G401.6 (cell line): ENCODE data around the gene FYB1.
"Not testable (repeated sequence)": the region's sequence is repeated elsewhere in the genome, so short reads cannot be mapped to it uniquely, and the experiment has no call there.

Experiments used
- FAIRE-seq: peaks from 2 replicates; lab custom pipeline; 2012; peaks lifted over from hg19 to GRCh38; lab: Jason Lieb, UNC

Gene FYB1

GRCh38 chr5:39226100-39226451 lies 6.7 kb upstream of the FYB1 start:
- FAIRE-seq, result no peak

DNA sequence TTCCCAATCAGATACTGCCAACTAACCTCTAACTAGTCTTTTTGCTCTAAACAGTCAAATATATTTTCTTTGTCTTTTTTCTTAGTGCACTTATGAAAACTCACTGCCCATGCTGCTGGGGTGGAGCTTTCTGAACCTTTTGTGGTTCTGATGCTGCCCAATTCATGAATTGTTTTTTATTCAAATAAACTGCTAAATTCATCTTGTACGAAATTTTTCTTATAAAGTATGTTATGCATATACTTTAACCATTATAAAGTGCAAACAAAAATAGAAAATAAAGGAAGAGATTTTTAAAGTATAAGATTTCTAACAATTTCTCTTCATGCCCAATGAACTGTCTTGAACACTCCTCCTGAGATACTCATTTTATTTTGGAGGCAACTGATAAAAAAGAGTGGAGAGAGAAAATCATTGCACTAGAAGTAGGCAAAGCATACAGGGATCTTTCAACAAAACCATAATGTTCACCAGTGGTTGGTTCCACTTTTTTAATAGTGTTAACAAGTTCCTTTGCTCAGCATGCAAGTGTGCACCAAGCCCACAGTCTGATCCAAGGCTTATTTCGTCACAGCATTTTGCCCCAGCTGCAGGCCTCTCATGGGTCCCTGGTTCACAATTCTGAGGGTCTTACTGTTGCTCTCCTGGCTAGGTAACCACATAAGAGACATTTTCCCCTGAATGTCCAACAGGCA lies 6.2 kb upstream of the FYB1 start:
- FAIRE-seq, result no peak

GRCh38 chr5:39224196-39224761 lies 4.9 kb upstream of the FYB1 start:
- FAIRE-seq, result no peak

GRCh38 chr5:39223565-39224156 lies 4.3 kb upstream of the FYB1 start:
- no peak for FAIRE-seq

DNA sequence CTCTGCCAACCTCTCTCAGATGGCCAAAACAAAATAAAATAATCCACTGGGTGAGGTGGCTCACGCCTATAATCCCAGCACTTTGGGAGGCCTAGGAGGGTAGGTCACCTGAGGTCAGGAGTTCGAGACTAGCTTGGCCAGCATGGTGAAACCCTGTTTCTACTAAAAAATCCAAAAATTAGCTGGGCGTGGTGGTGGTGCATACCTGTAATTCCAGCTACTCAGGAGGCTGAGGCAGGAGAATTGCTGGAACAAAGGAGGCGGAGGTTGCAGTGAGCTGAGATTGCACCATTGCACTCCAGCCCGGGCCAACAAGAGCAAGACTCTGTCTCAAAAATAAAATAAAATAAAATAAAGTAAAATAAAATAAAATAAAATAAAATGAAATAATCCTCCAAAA lies 2.3 kb upstream of the FYB1 start:
- not testable (repeated sequence) for FAIRE-seq

- no peak for FAIRE-seq
These were observed 1.1 kb upstream of the FYB1 start for GRCh38 chr5:39220280-39221030.

- FAIRE-seq, result no peak
These were observed 621 bp downstream of the FYB1 start for GRCh38 chr5:39218482-39219402.

GRCh38 chr5:39217365-39218281 lies 1.7 kb downstream of the FYB1 start:
- peak; percentile 53 for FAIRE-seq

DNA sequence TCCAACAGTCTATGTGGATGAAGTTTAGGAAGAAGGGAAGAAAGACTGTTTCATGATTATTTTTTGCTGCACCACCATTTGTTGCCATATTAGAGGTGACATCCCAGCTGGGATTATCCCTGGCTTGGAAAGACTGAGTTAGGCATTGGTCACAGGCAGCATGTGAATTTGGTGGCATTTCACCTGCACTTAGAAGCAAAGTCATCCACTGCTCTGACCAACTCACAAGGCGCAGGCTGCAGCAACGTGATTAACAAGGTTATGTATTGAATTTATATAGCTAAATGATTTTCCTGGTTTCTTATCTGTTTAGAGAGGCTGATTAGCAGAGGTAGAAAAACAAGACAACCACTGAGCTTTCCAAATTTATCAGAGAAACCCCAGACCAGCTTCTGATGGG lies 2.7 kb downstream of the FYB1 start:
- FAIRE-seq, result no peak

- no peak for FAIRE-seq
These were observed 3.5 kb downstream of the FYB1 start for GRCh38 chr5:39215857-39216256.

DNA sequence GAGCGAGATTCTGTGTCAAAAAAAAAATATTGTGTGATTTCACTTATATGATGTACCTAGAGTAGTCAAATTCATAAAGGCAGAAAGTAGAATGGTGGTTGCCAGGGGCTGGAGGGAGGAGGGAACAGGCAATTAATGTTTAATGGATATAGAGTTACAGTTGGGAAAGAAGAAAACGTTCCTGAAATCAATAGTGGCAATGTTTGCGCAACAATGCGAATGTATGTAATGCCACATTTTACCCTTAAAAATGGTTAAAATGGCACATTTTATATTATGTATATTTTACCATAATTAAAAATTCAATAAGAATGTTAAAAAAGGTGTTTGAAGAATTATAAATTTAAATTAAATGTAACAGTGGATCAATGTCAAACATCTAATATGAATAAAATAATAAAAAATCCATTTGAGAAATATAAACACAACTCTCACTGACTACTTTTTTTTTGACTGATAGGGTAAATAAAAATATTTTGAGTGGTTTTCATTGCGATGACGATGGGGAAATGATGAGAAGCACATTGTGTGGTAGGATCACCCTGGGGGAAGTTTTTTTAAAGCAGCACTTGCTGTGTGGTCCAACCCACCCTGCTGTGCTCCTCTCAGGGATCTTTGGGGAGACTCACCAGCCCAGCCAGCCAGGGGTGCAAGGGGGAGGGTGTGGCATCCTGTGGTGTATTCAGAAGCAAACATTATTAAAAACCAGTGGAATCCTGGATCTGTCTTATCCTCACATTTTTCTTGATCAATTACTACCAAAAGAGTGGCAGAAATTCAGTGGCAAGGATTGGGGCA lies 4.3 kb downstream of the FYB1 start:
- no peak for FAIRE-seq

- no peak for FAIRE-seq
These were observed 5.7 kb downstream of the FYB1 start for GRCh38 chr5:39213447-39214207.

DNA sequence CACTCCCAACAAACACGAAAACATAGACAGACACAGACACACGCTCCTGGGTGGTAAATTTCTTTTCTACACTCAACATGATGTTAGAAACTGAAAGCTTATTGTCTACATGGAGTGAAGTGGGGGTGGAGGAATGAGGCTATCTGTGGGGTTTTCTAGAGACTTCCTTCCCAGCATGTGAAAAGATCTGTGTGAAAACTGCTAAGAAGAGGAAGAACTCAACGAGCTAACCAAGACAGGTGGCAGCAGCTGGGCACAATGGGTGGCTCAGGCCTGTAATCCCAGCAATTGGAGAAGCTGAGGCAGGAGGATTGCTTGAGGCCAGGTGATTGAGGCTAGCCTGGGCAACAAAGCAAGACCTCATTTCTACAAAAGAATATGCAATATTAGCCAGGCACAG lies 7.6 kb downstream of the FYB1 start:
- no peak for FAIRE-seq

DNA sequence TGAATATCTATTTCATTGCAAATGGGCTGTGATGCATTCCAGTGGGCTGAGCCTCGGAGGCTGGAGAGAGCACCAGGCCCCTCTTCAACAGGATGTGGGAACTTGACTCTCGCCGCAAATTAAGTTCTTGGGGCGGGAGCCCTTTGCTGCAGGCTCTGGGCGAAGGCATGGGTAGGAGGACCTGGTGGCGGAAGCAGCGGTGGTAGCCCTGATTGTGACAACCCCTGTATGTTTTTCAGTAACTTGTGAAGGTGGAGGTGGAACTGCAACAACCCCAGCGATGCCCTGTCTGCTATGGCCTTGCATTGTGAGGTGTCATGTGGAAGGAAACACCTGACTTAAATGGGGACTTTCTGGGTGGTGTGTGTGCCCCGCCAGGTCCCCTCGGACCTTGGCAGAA lies 9.4 kb downstream of the FYB1 start:
- FAIRE-seq, result no peak

DNA sequence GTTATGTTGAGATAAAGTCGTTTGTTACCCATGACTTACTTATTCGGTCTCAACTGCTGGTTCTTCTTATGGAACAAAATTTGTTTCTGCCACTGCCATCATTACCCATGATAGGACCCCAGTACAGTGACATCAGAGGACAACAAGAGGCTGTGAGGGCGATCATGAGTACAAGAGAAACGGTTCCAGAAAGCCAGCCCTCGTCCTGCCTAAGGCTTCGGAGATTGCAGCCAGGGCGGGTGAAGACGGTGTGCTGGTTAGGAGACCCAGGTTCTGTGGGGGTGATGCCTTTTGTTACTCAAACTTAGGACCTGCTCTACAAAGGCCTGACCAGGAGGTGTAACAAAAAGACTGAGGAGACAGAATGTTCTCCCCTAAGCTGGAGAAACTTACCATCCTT lies 10.9 kb downstream of the FYB1 start:
- no peak for FAIRE-seq

DNA sequence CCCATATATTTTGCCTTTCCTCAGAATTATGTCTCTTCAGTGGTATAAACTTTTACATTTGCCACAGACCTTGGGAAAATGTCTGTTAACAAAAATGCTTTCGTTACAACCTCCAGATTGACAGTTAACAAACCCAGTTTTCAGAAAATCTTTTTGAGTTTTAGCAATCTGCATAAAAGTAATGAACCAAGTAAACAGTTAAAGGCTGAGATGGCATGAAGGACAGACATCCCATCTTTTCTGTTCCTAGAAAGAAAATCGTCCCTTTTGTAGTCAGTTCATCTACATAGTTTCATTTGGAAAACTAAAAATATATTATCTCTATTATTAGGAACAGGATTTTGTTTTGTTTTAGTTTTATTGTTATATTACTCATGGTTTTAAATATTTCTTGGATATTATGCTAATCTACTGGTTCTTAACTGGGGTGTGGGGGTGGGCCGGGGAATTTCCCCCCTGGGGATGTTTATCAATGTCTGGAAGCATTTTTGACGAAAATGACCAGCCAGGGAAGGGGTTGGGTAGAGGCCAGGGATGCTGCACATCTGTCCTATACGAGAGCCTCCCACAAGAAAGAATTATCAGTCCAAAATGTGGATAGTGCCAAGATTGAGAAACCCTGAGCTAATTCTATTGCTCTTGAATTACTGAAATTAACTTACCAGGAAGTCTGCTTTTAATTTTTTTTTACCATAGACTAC lies 11.9 kb downstream of the FYB1 start:
- FAIRE-seq, result no peak

GRCh38 chr5:39206630-39207321 lies 12.6 kb downstream of the FYB1 start:
- FAIRE-seq, result no peak

DNA sequence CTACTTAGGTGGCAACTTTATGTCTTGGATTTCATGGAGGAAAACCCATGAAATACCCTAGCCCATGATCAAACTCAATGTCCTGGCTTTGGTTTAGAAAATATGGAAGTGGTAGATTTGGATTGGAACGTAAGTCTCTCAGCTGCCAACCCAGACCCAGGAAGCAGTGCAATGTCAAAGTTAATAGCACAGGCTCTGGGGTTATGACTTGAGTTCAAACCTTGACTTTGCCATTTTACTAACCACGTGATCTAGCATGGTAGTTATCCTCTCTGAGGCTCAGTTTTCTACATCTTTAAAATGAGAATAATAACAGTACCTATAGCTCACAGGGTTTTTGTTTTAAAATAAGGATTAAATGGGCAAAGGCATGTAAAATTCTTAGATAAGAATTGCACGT lies 13.8 kb downstream of the FYB1 start:
- no peak for FAIRE-seq
